Natural killer cell treated with Interleukin-12 subunit alpha and Interleukin-12 subunit beta and Interleukin-15 and Interleukin-18, amount 100 ng/mL, for 72 hours (primary cell): ENCODE results near the gene MSANTD1. TPM values are rescaled to one million over a fixed set of nuclear protein-coding genes. Genes with fewer than 3 reads are reported as not detected.

Experiments
- ATAC-seq, 2 donors: fragments of 150-1000 bp; cut with Tn5 transposase in 1 of 2; sonication (Bioruptor Pico), chemical (Tn5 transposase) in 1 of 2; 2 replicates each; pipeline ENCODE4 v1.10.0; 2021
- DNase-seq: peaks from one replicate; pipeline ENCODE4 v3.0.0; 2022; ENCODE audit warnings: low spot score
- H3K27ac Mint-ChIP-seq, 2 donors: 1 replicate in 1 of 2; 2 replicates in 1 of 2; pipeline ENCODE4 v1.8.0; 2022; ENCODE audit warnings: mixed read lengths in 2 of 2, mild to moderate bottlenecking in 1 of 2, moderate library complexity in 1 of 2
- H3K27me3 Mint-ChIP-seq, 2 donors: 1 replicate in 1 of 2; 2 replicates in 1 of 2; pipeline ENCODE4 v1.8.0; 2022; ENCODE audit warnings: mixed read lengths in 2 of 2
- H3K36me3 Mint-ChIP-seq: one replicate; pipeline ENCODE4 v1.8.0; 2022; ENCODE audit warnings: mixed read lengths
- H3K4me1 Mint-ChIP-seq, 2 donors: 1 replicate in 1 of 2; 2 replicates in 1 of 2; pipeline ENCODE4 v1.8.0; 2022; ENCODE audit warnings: low read depth in 2 of 2, mixed read lengths in 2 of 2, mild to moderate bottlenecking in 1 of 2
- H3K4me3 Mint-ChIP-seq: one replicate; pipeline ENCODE4 v1.8.0; 2022; ENCODE audit warnings: mixed read lengths
- H3K9me3 Mint-ChIP-seq: 2 replicates; pipeline ENCODE4 v1.8.0; 2022; ENCODE audit warnings: mixed read lengths
- total RNA-seq, 2 donors: library from RNA; stranded (reverse); gene quantifications; one replicate each; pipeline ENCODE4 v1.2.3, GENCODE V29; 2022

Gene MSANTD1
- total RNA-seq, 2 donors from 2014 or later = 1.8 to 2.0 TPM

GRCh38 chr4:3252480-3252828, 3.5 kb downstream of the MSANTD1 start:
- Mint-ChIP-seq H3K9me3 (no peaks in the 10 kb centered on the region), H3K4me3 (no peak overlapping the region), H3K4me1 (peaks cover 0 to 3% of the 10 kb centered on the region in 2 donors), H3K27ac (no peak overlapping the region), H3K27me3 (no peaks in the 10 kb centered on the region), H3K36me3 (no peaks in the 10 kb centered on the region)
- ATAC-seq (no peak), DNase-seq (no peak)

- Mint-ChIP-seq H3K4me3 (no peak overlapping the region), H3K27ac (no peak overlapping the region), H3K4me1 (peaks cover 0 to 3% of the 10 kb centered on the region in 2 donors), H3K9me3 (no peaks in the 10 kb centered on the region), H3K27me3 (no peaks in the 10 kb centered on the region), H3K36me3 (no peaks in the 10 kb centered on the region)
- DNase-seq = peak; percentile 56
- no peak for ATAC-seq
Measured at GRCh38 chr4:3252831-3253641, 4.1 kb downstream of the MSANTD1 start.

GRCh38 chr4:3253808-3254207, 4.8 kb downstream of the MSANTD1 start:
- peak; percentile 47 for DNase-seq
- no peaks in the 10 kb centered on the region for H3K36me3 Mint-ChIP-seq
- no peaks in the 10 kb centered on the region for H3K9me3 Mint-ChIP-seq
- no peak overlapping the region for H3K4me3 Mint-ChIP-seq
- no peak for ATAC-seq
- H3K27ac Mint-ChIP-seq = no peak overlapping the region
- H3K4me1 Mint-ChIP-seq = peaks cover 0 to 3% of the 10 kb centered on the region in 2 donors
- H3K27me3 Mint-ChIP-seq = no peaks in the 10 kb centered on the region

DNA sequence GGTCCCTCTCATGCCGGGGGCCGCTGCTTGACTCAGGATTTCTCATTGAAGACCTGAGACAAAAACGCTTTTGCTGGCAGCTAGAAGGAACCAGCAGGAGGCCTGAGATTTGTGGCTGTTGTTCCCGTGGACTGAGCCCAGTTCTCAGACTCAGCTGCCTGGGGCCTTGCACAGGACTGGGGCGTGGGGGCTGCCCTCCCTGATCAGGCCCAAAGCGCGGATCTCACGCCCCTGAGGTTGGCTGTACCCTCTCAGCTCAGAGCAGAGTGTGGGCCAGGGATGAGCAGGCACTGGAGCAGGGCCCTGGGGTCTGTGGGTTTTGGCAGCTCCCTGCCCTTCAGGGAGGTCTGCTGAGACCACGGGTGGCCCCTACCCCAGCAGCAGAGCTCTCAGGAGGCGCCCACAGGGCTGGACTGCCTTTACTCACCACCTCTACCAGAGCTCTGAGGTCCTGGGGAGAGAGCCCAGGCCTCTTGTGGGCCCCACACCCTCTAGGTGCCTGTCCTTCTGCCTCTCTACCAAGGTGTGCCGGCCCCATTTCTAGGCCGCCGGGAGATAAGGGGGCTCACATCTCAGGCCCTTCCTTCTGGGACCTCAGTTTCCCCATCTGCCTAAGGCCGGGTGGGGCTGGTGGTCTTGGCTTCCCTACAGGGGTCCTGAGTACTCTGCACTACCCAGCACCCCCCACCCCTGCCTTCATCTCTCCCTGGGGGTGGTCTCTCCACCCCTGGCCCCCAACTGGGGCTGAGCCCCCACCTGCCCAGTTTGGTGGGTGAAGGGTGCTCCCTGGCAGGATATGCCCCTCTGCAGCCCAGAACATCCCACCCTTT, 5.6 kb downstream of the MSANTD1 start:
- H3K27ac Mint-ChIP-seq = no peak overlapping the region
- H3K4me3 Mint-ChIP-seq = no peak overlapping the region
- H3K4me1 Mint-ChIP-seq = peaks cover 0 to 3% of the 10 kb centered on the region in 2 donors
- H3K9me3 Mint-ChIP-seq = no peaks in the 10 kb centered on the region
- DNase-seq (peak; percentile 53), ATAC-seq (no peak)
- H3K27me3 Mint-ChIP-seq = no peaks in the 10 kb centered on the region
- no peaks in the 10 kb centered on the region for H3K36me3 Mint-ChIP-seq

DNA sequence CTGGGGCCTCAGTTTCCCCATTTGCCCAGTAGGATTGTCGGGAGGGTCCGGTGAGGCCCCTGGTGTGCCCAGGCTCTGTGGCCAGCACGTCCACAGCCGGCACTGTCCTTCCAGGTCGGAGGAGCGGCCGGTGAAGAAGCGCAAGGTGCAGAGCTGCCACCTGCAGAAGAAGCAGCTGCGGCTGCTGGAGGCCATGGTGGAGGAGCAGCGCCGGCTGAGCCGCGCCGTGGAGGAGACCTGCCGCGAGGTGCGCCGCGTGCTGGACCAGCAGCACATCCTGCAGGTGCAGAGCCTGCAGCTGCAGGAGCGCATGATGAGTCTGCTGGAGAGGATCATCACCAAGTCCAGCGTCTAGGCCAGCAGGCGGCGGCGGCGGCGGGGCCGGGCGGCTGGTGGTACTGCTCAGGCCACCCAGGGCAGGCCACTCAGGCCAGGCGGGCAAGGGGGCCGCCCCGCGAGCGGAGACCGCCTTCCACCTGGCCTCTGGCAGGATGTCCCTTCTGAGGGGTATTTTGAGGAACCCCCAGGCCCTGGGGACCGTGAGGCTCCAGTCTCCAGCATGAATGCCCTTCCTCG, 6.7 kb downstream of the MSANTD1 start:
- DNase-seq = peak; percentile 57
- no peaks in the 10 kb centered on the region for H3K27me3 Mint-ChIP-seq
- H3K9me3 Mint-ChIP-seq = no peaks in the 10 kb centered on the region
- H3K27ac Mint-ChIP-seq = no peak overlapping the region
- H3K4me1 Mint-ChIP-seq = no peaks in the 10 kb centered on the region
- no peak overlapping the region for H3K4me3 Mint-ChIP-seq
- no peaks in the 10 kb centered on the region for H3K36me3 Mint-ChIP-seq
- no peak for ATAC-seq

DNA sequence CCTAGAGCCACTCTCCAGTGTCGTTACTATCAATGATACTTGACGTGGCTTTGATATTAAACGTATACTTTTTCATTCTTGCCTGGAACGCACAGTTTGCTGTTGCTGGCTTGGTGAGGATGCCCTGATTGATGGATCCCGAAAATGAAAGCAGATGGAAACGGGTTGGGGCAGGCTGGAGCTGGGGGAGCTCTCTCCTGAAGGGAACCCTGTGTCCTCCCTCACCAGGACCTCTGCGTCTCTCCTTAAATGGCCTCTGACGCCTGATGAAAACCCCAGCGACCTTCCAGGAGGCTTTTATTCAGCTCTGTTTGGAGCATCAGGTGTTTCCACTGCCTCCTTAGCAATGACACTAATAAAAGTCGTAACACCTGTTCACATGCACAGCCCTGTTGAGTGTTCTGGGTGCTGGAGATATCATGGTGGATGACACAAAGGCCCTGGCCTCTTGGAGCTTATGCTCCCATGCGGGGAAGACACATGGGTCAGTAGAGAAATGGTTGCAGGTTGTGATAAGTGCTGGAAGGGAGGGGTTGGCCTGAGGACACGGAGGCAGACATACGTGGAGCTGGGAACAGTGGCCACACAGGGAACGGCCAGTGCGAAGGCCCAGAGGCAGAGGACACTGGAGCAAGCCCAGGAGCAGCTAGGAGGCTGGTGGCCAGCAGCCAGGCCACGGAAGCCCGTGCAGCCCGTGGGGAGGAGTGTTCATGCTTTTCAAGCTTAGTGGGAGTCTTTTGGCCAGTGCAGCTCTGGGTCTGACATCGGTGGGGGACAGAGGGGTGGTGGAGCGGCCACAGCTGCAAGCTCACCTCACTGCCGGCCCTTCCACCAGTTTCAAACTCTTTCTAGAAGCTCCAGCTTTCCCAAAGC, 7.5 kb downstream of the MSANTD1 start:
- ATAC-seq = no peak
- Mint-ChIP-seq H3K36me3 (no peaks in the 10 kb centered on the region), H3K27ac (no peak overlapping the region), H3K4me1 (no peaks in the 10 kb centered on the region), H3K4me3 (no peak overlapping the region), H3K27me3 (no peaks in the 10 kb centered on the region), H3K9me3 (no peaks in the 10 kb centered on the region)
- DNase-seq = no peak

GRCh38 chr4:3257103-3257555, 8.2 kb downstream of the MSANTD1 start:
- H3K27me3 Mint-ChIP-seq = no peaks in the 10 kb centered on the region
- H3K4me3 Mint-ChIP-seq = no peak overlapping the region
- no peaks in the 10 kb centered on the region for H3K4me1 Mint-ChIP-seq
- DNase-seq (no peak), ATAC-seq (no peak)
- H3K9me3 Mint-ChIP-seq = no peaks in the 10 kb centered on the region
- no peaks in the 10 kb centered on the region for H3K36me3 Mint-ChIP-seq
- H3K27ac Mint-ChIP-seq = no peak overlapping the region

DNA sequence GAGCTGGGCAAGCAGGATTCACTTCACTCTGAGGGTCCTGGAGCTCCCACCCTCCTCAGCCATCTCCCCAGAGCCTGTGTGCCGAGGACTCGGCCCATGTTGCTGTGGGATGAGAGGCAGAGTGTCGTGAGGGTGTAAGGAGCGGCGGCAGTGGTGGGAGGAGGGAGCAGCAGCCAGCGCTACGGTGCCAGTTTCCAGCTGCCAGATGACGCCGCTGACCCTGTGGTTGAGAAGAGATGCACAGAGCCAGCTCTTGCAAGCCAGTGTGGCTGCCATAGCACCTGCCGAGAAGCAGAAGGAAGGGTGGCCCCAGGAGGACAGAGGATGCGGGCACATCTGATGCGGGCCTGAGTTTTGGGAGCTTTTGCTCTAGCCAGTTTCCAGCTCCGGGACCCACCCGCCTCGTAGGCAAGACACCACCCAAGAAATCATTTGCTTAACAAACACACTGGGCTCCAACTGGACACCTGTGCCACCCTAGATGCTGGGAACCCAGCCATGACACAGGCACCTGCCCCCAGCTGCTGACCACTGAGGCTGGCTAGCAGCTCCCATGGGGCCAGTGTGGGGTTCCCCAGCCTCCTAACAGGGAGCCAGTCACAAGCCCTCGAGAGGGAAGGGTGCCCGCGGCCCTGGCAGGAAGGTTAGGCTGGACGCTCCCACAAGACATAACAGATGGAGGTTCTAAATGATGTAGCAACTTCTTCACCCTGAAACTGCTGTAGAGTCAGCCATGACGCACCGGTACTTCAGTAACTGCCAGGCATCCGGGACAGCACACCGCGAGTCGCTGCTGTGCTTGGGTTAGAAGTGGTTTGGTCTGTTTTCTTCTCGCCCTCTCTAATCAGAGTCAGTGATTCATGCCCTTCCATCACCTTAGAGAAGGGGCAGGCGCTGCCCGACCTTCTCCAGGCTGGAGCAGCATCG, 8.9 kb downstream of the MSANTD1 start:
- no peak overlapping the region for H3K27ac Mint-ChIP-seq
- H3K27me3 Mint-ChIP-seq = no peaks in the 10 kb centered on the region
- H3K4me3 Mint-ChIP-seq = no peak overlapping the region
- H3K4me1 Mint-ChIP-seq = no peaks in the 10 kb centered on the region
- ATAC-seq (no peak), DNase-seq (peak; percentile 55)
- H3K9me3 Mint-ChIP-seq = no peaks in the 10 kb centered on the region
- H3K36me3 Mint-ChIP-seq = no peaks in the 10 kb centered on the region

GRCh38 chr4:3261411-3262207, 12.7 kb downstream of the MSANTD1 start:
- Mint-ChIP-seq H3K4me3 (no peak overlapping the region), H3K27me3 (no peaks in the 10 kb centered on the region), H3K4me1 (no peaks in the 10 kb centered on the region), H3K36me3 (no peaks in the 10 kb centered on the region), H3K9me3 (no peaks in the 10 kb centered on the region), H3K27ac (no peak overlapping the region)
- ATAC-seq = peak in 1 of 2 donors; percentile 6
- no peak for DNase-seq

DNA sequence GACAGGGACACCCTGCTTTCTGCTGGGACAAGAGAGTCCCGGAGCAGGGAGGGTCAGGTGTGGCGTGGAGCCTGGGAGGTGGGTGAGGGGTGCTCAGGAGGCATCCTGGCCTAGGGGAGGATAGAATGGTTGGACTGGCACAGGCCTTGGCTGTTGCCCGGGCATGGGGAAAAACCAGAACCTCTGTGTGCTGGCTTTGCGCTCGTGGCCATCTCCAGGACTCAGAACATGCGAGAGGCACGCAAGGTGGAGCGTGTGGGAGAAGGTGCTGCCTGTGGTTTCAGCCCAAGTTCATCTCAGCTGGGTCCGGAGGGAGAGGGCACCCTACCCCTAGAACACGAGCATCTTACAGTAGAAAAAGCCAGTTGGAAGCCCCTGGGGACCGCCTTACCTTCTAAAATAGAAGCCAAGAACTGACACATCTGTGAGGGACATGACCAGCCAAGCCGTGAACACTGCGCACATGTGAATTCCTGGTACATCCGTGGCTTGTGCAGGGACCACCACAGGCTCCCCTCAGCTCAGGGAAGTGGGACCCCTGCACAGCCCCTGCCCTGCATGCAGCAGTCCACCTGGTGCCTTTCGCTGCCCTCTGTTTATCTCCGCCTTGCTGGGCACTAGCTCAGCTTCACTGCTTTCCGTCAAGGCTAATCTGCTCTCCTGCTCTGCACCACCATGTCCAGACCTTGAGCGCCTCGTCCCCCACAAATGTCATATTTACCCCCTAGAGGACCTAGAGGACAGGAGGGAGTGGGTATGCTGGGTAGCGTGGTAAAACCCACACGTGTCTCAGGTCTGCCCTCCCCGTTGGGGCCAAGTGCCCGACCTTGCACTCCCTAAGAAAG, 13.5 kb downstream of the MSANTD1 start:
- no peak overlapping the region for H3K4me3 Mint-ChIP-seq
- H3K36me3 Mint-ChIP-seq = no peaks in the 10 kb centered on the region
- no peaks in the 10 kb centered on the region for H3K4me1 Mint-ChIP-seq
- H3K9me3 Mint-ChIP-seq = no peaks in the 10 kb centered on the region
- peak in 1 of 2 donors; percentile 28 for ATAC-seq
- H3K27me3 Mint-ChIP-seq = no peaks in the 10 kb centered on the region
- no peak overlapping the region for H3K27ac Mint-ChIP-seq
- no peak for DNase-seq

- H3K36me3 Mint-ChIP-seq = no peaks in the 10 kb centered on the region
- no peaks in the 10 kb centered on the region for H3K4me1 Mint-ChIP-seq
- no peaks in the 10 kb centered on the region for H3K27me3 Mint-ChIP-seq
- no peak overlapping the region for H3K4me3 Mint-ChIP-seq
- ATAC-seq (peak; percentile 11 to 32), DNase-seq (no peak)
- no peak overlapping the region for H3K27ac Mint-ChIP-seq
- no peaks in the 10 kb centered on the region for H3K9me3 Mint-ChIP-seq
Measured at GRCh38 chr4:3263053-3263875, 14.3 kb downstream of the MSANTD1 start.
